Fibroblast of mammary gland (primary cell): ENCODE data around the gene LRP1B.

Source experiments
- DNase-seq: peaks from one replicate; pipeline ENCODE4 v3.0.0-alpha.2; 2010; ENCODE audit warnings: low read depth
- H3K4me3 ChIP-seq: 2 replicates; pipeline ENCODE4 v1.5.1; 2011; ENCODE audit warnings: low read depth, mild to moderate bottlenecking, low read length, moderate library complexity; ENCODE audit not compliant: control insufficient read depth
- CTCF ChIP-seq: conservative IDR thresholded peaks from 2 replicates; pipeline ENCODE4 v1.5.1; 2011; ENCODE audit warnings: low read depth, low read length, inconsistent platforms; ENCODE audit not compliant: control insufficient read depth, insufficient read depth

LRP1B gene

DNA sequence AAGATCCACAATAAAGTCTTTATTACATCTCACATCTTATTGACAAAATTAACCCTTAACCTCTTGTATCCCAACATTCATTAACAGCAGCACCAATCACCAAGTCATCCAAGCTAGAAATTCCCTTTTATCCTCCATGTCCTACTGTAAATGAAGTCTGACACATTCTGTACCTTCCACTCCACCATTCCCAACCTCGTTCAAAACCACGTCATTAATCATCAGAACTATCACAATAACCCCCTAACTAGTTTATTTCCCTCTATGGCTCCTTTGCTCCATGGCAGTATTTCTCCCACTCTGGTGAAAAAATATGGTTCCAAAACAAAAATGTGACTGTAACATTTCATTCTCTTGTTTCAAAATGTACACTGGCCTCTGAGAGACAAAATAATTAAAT, 1626.2 kb downstream of the LRP1B start:
- H3K4me3 ChIP-seq = no peak overlapping the region
- no peak for TF ChIP-seq CTCF
- peak; percentile 50 for DNase-seq

GRCh38 chr2:140502951-140503630, 1627.7 kb downstream of the LRP1B start:
- peak; percentile 95 for DNase-seq
- no peak for TF ChIP-seq CTCF
- no peak overlapping the region for H3K4me3 ChIP-seq

- no peak for DNase-seq
- no peak for TF ChIP-seq CTCF
- H3K4me3 ChIP-seq = no peak overlapping the region
These were observed 1632.5 kb downstream of the LRP1B start for GRCh38 chr2:140498360-140498759.

DNA sequence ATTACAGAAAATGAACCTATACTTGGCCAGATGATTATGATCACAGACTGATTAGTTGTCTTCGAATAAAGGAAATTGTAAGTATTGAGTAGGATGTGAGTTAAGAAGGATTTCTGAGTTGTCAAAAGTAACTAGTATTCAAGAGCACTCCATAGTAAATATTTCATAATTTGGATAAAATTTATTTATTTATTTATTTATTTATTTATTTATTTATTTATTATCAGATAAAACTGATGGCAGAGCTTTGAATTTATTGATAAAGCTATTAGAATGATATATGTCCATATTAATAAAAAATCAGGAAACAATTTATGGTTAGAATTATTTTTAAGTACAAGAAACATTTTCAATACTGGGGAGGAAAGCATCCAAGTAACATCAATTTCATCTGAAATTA, 1634.1 kb downstream of the LRP1B start:
- DNase-seq = no peak
- no peak overlapping the region for H3K4me3 ChIP-seq
- no peak for TF ChIP-seq CTCF

GRCh38 chr2:140491876-140492275, 1638.9 kb downstream of the LRP1B start:
- DNase-seq = no peak
- no peak overlapping the region for H3K4me3 ChIP-seq
- TF ChIP-seq CTCF = no peak

GRCh38 chr2:140489193-140489592, 1641.6 kb downstream of the LRP1B start:
- TF ChIP-seq CTCF = no peak
- H3K4me3 ChIP-seq = no peak overlapping the region
- no peak for DNase-seq

GRCh38 chr2:140481136-140481535, 1649.7 kb downstream of the LRP1B start:
- TF ChIP-seq CTCF = no peak
- H3K4me3 ChIP-seq = no peak overlapping the region
- no peak for DNase-seq
